Activated T-helper 2 cell treated with anti-CD3 and anti-CD28 coated beads, Interferon-gamma antibody, Interleukin-2, Interleukin-4, amounts not matched to agents 10 μg/mL and 5 μg/mL and 100 μg/mL, durations not matched to agents 14 hours and 24 hours and 36 hours (primary cell): ENCODE measurements around the gene ACBD5. TPM values are rescaled to one million over a fixed set of nuclear protein-coding genes. Genes with fewer than 3 reads are reported as not detected.
"Not testable (repeated sequence)": the region's sequence is repeated elsewhere in the genome, so short reads cannot be mapped to it uniquely, and the experiment has no call there.

Experiments
- DNase-seq: peaks from one replicate; pipeline ENCODE4 v3.0.0; 2021; ENCODE audit warnings: low spot score
- H3K27ac Mint-ChIP-seq: one replicate; pipeline ENCODE4 v1.8.0; 2021; ENCODE audit warnings: mixed read lengths
- H3K27me3 Mint-ChIP-seq: one replicate; pipeline ENCODE4 v1.8.0; 2021; ENCODE audit warnings: low read depth, mixed read lengths
- H3K36me3 Mint-ChIP-seq: one replicate; pipeline ENCODE4 v1.8.0; 2021; ENCODE audit warnings: low read depth, mixed read lengths
- H3K4me1 Mint-ChIP-seq: one replicate; pipeline ENCODE4 v1.8.0; 2021; ENCODE audit warnings: low read depth, mixed read lengths
- H3K4me3 Mint-ChIP-seq: one replicate; pipeline ENCODE4 v1.8.0; 2021; ENCODE audit warnings: low read depth, mild to moderate bottlenecking, moderate library complexity, mixed read lengths
- H3K9me3 Mint-ChIP-seq: one replicate; pipeline ENCODE4 v1.8.0; 2021; ENCODE audit warnings: mixed read lengths
- intact Hi-C: fragments of 100-400 bp; cut with micrococcal nuclease; formaldehyde crosslinking; loops from one replicate; pipeline ENCODE4 v1.15.1; 2023
- total RNA-seq: library from RNA; stranded (reverse); gene quantifications from 2 replicates; pipeline ENCODE4 v1.2.3, GENCODE V29; 2022

The ACBD5 gene
- total RNA-seq = 21.5 and 22.8 TPM in 2 replicates

- intact Hi-C loops = loop anchor here (5.0 to 10.0 kb wide), 6 partner anchors 47 to 1437 kb away; partner anchors contain the start of genes APBB1IP, BAMBI, PDSS1 and WAC
- H3K9me3 Mint-ChIP-seq = no peaks in the 10 kb centered on the region
- peak; percentile 67 for DNase-seq
- H3K4me1 Mint-ChIP-seq = peaks cover 32% of the 10 kb centered on the region
- H3K4me3 Mint-ChIP-seq = peak within 1 kb of the TSS; percentile 98
- H3K27ac Mint-ChIP-seq = peak within 1 kb of the TSS; percentile 96
- H3K36me3 Mint-ChIP-seq = peaks cover 20% of the 10 kb centered on the region
- H3K27me3 Mint-ChIP-seq = peaks cover 2% of the 10 kb centered on the region
These were observed at the start of gene ACBD5 for GRCh38 chr10:27240212-27241009. ACBD5 (minus strand) TSS chr10:27240797; CDS start chr10:27240688, 109 bp downstream.

GRCh38 chr10:27285093-27285492 lies 44.5 kb upstream of the ACBD5 start:
- intact Hi-C loops = loop anchor here (5.0 kb wide), 2 partner anchors 43 to 128 kb away; partner anchors contain the start of genes ACBD5 and MASTL
- no peak overlapping the region for H3K4me3 Mint-ChIP-seq
- peaks cover 7% of the 10 kb centered on the region for H3K4me1 Mint-ChIP-seq
- H3K36me3 Mint-ChIP-seq = no peaks in the 10 kb centered on the region
- no peaks in the 10 kb centered on the region for H3K9me3 Mint-ChIP-seq
- H3K27ac Mint-ChIP-seq = no peak overlapping the region
- H3K27me3 Mint-ChIP-seq = peaks cover 16% of the 10 kb centered on the region
- peak; percentile 12 for DNase-seq

DNA sequence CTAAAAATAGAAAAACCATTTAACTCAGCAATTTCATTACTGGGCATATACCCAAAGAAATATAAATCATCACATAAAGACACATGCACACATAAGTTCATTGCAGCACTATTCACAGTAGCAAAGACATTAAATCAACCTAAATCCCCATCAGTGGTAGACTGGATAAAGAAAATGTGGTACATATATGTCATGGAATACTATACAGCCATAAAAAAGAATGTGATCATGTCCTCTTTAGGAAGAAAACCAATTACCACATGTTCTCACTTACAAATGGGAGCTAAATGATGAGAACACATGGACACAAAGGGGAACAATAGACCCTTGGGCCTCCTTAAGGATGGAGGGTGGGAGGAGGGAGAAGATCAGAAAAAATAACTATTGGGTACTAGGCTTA lies 36.0 kb upstream of the ACBD5 start:
- peaks cover 3% of the 10 kb centered on the region for H3K9me3 Mint-ChIP-seq
- no peaks in the 10 kb centered on the region for H3K4me1 Mint-ChIP-seq
- intact Hi-C loops = no loop called here
- H3K27ac Mint-ChIP-seq = no peak overlapping the region
- peaks cover 54% of the 10 kb centered on the region for H3K27me3 Mint-ChIP-seq
- no peak for DNase-seq
- H3K36me3 Mint-ChIP-seq = no peaks in the 10 kb centered on the region
- no peak overlapping the region for H3K4me3 Mint-ChIP-seq

DNA sequence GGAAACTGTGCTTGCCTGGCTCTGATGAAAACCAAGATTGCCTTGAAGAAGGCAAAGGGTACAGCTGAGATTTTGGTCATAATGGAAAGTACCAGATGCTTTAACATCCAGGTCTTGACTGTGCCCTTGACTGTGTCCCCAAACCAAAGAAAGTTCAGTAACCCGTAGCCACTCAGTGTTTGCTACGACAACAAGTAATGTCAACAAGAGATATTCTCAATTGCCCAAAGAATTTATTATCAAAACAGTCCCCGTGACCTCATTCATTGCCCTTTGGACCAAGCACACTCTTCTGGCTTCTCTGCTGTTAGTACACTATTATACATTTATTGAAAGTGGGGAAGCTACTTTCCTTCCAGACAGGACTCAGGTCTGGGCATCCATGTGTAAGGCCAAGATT lies 25.4 kb upstream of the ACBD5 start:
- H3K27ac Mint-ChIP-seq, H3K9me3 Mint-ChIP-seq, H3K36me3 Mint-ChIP-seq, DNase-seq, H3K4me1 Mint-ChIP-seq, H3K4me3 Mint-ChIP-seq, intact Hi-C loops: not testable (repeated sequence)
- H3K27me3 Mint-ChIP-seq = peaks cover 58% of the 10 kb centered on the region

GRCh38 chr10:27262788-27263187 lies 22.2 kb upstream of the ACBD5 start:
- H3K4me1 Mint-ChIP-seq = peaks cover 16% of the 10 kb centered on the region
- H3K27me3 Mint-ChIP-seq = peaks cover 65% of the 10 kb centered on the region
- H3K27ac Mint-ChIP-seq, H3K4me3 Mint-ChIP-seq, DNase-seq, H3K9me3 Mint-ChIP-seq, intact Hi-C loops: not testable (repeated sequence)
- peaks cover 12% of the 10 kb centered on the region for H3K36me3 Mint-ChIP-seq

- Mint-ChIP-seq H3K4me1 (peaks cover 22% of the 10 kb centered on the region), H3K9me3 (no peaks in the 10 kb centered on the region), H3K27ac (no peak overlapping the region), H3K36me3 (peaks cover 12% of the 10 kb centered on the region), H3K4me3 (peak overlapping the region; percentile 90), H3K27me3 (peaks cover 54% of the 10 kb centered on the region)
- no peak for DNase-seq
- intact Hi-C loops = loop anchor here (2.0 kb wide), 1 partner anchor 16 kb away; no protein-coding TSS in a partner anchor
These were observed 18.5 kb upstream of the ACBD5 start for GRCh38 chr10:27258838-27259812.

DNA sequence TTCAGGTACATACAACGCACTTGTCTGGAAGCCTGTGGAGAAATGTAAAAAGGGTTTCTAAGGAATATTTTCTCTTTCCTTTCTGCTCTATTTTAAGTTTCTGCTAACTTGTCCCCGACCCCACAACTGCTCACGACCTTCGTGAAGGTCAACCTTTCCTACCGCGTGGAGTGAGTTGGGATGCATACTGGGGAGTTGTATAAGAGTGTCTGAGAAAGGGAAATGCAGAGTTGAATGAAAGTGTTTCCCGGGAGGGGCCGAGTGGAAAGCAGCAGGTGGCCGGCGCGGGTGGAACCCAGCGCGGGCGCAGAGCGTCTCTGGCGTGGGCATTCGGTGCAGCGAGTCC lies 17.9 kb upstream of the ACBD5 start:
- intact Hi-C loops = loop anchor here (2.0 kb wide), 1 partner anchor 16 kb away; no protein-coding TSS in a partner anchor
- no peak overlapping the region for H3K27ac Mint-ChIP-seq
- H3K36me3 Mint-ChIP-seq = peaks cover 12% of the 10 kb centered on the region
- H3K27me3 Mint-ChIP-seq = peaks cover 51% of the 10 kb centered on the region
- peak overlapping the region; percentile 78 for H3K4me3 Mint-ChIP-seq
- DNase-seq = no peak
- H3K4me1 Mint-ChIP-seq = peaks cover 25% of the 10 kb centered on the region
- no peaks in the 10 kb centered on the region for H3K9me3 Mint-ChIP-seq

DNA sequence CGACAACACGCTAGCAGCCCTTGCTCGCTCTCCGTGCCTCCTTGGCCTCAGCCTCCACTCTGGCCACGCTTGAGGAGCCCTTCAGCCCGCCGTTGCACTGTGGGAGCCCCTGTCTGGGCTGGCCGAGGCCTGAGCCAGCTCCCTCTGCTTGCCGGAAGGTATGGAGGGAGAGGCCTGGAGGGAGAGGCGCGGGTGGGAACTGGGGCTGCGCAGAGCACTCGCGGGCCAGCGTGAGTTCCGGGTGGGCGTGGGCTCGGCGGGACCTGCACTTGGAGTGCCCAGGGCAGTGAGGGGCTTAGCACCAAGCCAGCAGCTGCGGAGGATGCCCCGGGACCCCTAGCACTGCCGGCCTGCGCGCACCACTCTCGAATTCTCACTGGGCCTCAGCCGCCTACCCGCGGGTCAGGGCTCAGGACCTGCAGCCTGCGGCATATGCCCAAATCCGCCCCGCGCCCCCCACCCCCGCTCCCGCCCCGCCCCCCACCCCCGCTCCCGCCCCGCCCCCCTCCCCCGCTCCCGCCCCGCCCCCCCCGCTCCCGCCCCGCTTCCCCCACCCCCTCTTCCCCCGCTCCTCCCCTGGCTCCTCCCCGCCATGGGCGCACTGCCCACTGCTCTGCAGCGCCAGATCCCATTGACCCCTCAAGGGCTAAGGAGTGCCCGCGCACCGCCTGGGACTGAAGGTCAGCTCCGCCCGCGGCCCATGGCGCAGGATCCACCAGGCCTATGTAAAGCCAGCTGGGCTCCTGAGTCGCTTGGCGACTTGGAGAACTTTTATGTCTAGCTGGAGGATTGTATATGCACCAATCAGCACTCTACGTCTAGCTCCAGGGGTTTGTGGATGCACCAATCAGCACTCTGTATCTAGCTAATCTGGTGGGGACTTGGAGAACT lies 15.9 kb upstream of the ACBD5 start:
- Mint-ChIP-seq H3K36me3 (peaks cover 12% of the 10 kb centered on the region), H3K27me3 (peaks cover 39% of the 10 kb centered on the region), H3K4me3 (no peak overlapping the region), H3K4me1 (peaks cover 32% of the 10 kb centered on the region), H3K27ac (no peak overlapping the region), H3K9me3 (no peaks in the 10 kb centered on the region)
- intact Hi-C loops = no loop called here
- DNase-seq = no peak

- H3K4me1 Mint-ChIP-seq = peaks cover 24% of the 10 kb centered on the region
- peak overlapping the region; percentile 18 for H3K27ac Mint-ChIP-seq
These were observed 13.0 kb upstream of the ACBD5 start for GRCh38 chr10:27253576-27253975.

DNA sequence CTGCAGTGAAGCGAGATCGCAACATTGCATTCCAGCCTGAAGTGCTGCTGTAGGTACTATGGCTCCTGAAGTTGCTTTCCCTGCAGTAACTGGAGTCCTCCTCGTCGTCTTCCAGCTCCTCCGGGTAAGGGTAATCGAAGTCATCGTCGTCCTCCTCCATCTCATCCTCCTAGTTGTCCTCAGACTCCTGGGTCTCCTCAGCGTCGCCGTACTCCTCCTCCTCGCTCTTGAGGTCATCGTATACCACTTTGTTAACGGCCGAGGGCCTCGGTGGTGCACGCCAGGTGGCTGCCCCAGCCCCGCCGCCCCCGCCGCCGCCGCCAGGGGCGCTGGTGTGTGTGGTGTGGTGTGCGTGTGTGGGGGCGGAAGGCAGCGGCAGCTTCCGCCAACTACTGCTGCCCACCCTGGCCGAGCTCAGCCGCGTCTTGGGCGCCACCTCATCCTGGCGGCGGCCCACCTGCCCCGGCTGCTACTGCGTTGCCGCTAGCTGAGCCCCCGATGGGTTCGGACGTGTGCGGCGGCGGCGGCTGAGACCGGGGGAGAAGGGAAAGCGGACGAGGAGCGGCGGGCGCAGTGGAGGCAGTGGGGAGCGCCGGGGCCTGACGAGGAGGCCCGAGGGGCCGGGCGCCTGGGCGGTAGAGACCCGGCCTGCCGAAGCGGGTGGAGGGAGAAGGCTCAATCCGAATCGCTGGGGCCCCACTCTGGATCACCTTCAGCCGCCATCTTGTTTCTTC lies 11.8 kb upstream of the ACBD5 start:
- peak overlapping the region; percentile 79 for H3K27ac Mint-ChIP-seq
- peaks cover 13% of the 10 kb centered on the region for H3K4me1 Mint-ChIP-seq
- no peaks in the 10 kb centered on the region for H3K9me3 Mint-ChIP-seq
- H3K27me3 Mint-ChIP-seq = peaks cover 2% of the 10 kb centered on the region
- DNase-seq = peak; percentile 74
- H3K4me3 Mint-ChIP-seq = peak overlapping the region; percentile 77
- intact Hi-C loops = loop anchor here (1.0 kb wide), 1 partner anchor 9 kb away; no protein-coding TSS in a partner anchor
- H3K36me3 Mint-ChIP-seq = no peaks in the 10 kb centered on the region

More at GRCh38 chr10:27253576-27253975, 13.0 kb upstream of the ACBD5 start:
- no peak for DNase-seq
- H3K9me3 Mint-ChIP-seq = no peaks in the 10 kb centered on the region
- peak overlapping the region; percentile 47 for H3K4me3 Mint-ChIP-seq
- peaks cover 13% of the 10 kb centered on the region for H3K27me3 Mint-ChIP-seq
- intact Hi-C loops = no loop called here
- peaks cover 3% of the 10 kb centered on the region for H3K36me3 Mint-ChIP-seq

- Mint-ChIP-seq H3K27me3 (no peaks in the 10 kb centered on the region), H3K4me3 (no peak overlapping the region), H3K27ac (peak overlapping the region; percentile 52), H3K9me3 (no peaks in the 10 kb centered on the region), H3K4me1 (peaks cover 10% of the 10 kb centered on the region), H3K36me3 (no peaks in the 10 kb centered on the region)
- intact Hi-C loops = no loop called here
- no peak for DNase-seq
These were observed 11.0 kb upstream of the ACBD5 start for GRCh38 chr10:27251554-27251953.
